Hematopoietic multipotent progenitor cell treated with erythropoietin and hydrocortisone succinate and interleukin-3 and kit ligand, for 17 days (in vitro differentiated cells): ENCODE measurements around the gene PLP2.

ENCODE experiments used
- DNase-seq: peaks from one replicate; pipeline ENCODE4 v3.0.0-alpha.2; 2015; ENCODE audit warnings: low spot score

PLP2 gene

DNA sequence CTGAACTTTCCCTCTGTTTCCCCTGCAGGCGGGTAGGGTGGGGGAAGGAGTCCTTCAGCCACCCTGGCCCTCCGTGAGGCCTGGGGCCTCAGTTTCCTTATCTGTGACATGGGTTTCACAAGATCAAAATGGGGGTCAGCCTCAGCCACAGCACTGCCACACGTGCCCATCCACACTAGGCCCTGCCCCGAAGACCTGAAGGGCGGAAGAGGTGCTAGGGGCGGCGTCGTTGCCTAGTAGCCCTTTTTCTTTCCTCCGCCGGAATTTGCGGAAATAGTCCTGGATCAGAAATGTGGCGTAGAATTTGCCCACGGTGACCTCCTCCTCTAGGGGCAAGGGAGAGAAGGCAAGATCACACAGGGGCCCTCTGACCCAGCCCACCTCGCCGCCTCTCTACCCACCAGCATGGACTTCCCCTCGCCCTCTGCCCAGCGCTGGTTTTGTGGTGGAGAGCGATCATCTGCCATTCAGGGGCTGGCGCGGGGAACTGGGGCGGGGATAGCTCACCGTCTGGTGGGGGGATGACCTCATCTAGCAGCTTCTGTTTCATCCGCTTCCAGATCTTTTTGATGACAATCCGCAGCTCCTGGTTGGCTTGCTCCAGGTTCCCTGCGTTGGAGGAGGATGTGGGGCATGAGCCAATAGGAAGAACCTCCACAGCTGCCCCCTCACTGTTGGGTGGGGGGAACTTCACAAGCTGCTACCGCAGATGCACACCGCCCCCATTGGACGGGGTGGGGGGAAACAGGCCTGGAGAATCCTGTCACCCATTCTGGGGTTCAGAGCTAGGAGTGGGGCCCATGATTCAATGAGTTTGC is 37.9 kb downstream of the PLP2 start:
- DNase-seq = no peak

DNA sequence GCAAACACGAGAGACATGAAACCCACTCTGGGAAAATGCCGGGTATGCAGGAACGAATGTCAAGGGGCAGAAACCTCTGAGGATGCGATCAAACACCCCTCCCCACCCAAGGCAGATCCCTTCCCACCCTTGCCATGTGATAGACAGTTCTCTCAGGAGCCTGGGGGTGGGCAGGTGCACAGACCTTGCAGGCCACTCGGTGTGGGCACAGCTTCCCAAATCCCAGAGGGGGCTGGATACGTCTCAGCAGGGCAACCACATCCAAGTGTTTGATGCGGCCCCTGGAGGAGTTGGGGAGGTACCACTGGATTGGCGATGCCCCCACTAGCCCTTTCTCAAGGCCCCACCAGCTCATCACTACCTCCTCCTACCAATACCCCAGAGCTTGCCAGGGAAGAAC is 38.7 kb downstream of the PLP2 start:
- DNase-seq = no peak

DNA sequence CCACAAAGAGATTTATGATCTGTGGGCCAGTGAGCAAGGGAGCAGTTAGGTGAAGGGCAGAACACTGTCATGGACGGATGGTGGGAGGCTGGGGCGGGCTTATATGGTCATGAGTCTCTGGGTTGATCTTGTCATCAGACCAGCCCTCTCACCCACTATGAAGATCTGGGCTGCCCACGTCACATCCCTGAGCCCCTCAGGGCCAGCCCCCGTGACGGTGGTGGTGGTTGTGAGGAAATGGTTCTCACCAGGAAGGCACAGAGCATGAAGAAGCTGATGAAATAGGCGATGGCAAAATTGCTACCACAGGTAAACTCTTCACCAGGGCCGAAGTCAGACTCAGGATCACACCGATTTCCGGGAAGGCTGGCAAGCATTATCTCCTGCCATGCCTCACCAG is 39.4 kb downstream of the PLP2 start:
- DNase-seq = no peak

DNA sequence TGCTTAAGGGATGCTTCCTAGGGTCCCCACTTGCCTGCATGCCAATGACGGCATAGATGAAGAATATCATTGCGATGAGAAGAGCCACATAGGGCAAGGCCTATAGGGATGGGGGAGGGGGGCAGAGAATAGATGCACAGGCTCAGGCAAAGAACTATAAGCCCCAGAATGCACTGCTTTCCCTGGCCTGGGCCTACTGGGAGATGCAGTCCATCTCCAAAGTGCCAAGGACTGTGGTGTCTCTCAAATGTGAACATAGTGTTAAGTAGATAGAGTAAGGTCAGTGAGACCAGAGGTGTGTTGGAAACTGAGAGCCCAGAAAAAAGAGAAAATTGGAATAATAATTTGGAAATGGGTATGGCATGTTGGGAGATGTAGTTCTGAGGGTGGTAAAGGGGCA is 40.5 kb downstream of the PLP2 start:
- no peak for DNase-seq

DNA sequence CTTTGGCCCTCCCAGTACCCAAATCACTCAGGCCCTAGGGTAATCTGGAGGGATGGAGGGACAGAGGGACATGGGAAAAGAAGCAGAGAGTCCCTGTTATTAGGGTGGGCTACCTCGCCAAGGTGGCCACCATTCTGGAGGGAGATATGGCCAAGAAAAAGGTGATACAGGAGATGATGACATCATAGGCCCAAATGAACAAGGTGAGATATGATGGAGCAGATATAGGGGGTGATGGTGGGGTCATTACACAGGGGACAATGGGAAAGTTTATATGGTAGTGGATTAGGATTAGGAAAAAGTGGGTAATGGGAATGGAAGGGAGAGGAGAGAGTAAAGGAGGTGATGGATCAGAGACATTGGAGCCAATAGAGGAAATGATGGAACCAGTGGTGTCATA is 41.2 kb downstream of the PLP2 start:
- no peak for DNase-seq

DNA sequence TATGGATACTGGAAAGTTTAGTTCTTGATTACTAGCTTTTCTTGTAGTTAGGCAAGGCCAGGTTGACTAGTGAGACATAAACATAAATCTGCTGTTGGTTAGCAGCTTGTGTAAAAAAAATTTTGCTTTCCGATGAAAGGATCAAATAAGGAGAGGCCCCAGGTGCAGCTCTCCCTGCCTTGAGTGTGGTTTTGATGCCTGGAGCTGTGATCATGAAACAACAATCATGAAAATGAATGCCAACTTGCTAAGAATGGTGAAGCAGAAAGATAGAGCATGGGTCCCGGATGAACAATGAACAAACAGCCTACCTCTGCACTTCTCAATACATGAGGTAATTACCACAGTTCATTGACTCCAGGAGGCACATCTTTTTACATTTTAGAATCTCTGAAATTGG is 42.7 kb downstream of the PLP2 start:
- no peak for DNase-seq

DNA sequence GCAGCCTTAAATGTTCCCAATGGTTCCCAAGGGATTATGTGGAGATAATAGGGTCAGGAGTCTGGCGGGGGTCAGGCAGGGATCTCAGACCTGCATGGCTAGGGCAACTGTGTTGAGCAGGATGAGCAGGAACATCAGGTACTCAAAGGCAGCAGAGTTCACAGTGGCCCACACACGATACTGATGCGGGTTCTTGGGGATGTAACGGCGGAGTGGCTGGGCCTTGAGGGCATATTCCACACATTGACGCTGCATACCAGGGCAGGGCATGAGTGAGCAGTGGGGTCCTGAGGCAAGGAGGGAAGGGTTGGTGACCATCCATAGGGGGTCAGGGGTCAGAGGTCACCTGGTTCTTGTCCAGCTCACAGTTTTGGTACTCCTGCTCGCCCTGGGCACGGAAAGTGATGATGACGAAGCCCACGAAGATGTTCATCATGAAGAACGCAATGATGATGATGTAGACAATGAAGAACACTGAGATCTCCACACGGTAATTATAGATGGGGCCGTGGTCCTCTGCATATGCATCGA is 43.4 kb downstream of the PLP2 start:
- no peak for DNase-seq

DNA sequence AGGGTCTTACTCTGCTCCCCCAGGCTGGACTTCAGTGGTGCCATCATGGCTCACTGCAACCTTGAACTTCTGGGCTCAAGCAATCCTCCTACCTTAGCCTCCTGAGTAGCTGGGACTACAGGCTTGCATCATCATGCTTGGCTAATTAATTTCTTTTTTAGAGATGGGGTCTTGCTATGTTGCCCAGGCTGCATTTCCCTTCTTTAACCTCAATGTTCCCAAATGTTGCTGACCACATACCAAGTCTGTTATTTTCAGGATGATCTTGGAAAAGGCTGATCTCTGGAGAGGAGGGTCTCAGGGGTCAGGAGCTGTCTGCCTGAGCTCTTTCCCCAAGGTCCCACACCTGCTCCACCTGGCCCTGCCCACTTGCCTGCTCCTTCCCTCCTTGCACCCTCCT is 48.4 kb downstream of the PLP2 start:
- DNase-seq = no peak

DNA sequence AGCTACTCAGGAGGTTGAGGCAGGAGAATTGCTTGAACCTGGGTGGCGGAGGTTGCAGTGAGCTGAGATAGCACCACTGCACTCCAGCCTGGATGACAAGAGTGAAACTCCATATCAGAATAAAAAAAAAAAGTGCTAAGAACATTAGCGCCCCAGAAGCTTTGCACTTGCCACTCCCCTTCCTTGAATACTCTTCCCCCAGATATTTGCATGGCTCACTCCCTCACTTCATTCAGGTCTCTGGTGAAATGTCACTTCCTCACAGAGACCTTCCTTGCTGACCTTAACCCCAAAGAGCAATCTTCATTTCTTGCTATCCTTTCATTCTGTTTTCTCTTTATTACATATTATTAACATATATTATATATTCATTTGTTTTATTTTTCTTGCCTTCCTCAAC is 50.2 kb downstream of the PLP2 start:
- no peak for DNase-seq
